ENCODE measurements around the gene LRRC63. TPM values are rescaled to one million over a fixed set of nuclear protein-coding genes. Genes with fewer than 3 reads are reported as not detected.

Gene LRRC63
- total RNA-seq, 1 donor from 2014 or later: 0.49 TPM

- no peak for DNase-seq (ENCODE audit: extremely low spot score in 2 of 2)
- Histone ChIP-seq H3K27me3 (no peaks in the 10 kb centered on the region), H3K4me1 (no peaks in the 10 kb centered on the region), H3K36me3 (no peaks in the 10 kb centered on the region), H3K27ac (no peak overlapping the region), H3K9me3 (no peaks in the 10 kb centered on the region), H3K4me3 (no peak overlapping the region)
- intact Hi-C loops (cut with DNase I): no loop called here
- TF ChIP-seq, protein P1, sequence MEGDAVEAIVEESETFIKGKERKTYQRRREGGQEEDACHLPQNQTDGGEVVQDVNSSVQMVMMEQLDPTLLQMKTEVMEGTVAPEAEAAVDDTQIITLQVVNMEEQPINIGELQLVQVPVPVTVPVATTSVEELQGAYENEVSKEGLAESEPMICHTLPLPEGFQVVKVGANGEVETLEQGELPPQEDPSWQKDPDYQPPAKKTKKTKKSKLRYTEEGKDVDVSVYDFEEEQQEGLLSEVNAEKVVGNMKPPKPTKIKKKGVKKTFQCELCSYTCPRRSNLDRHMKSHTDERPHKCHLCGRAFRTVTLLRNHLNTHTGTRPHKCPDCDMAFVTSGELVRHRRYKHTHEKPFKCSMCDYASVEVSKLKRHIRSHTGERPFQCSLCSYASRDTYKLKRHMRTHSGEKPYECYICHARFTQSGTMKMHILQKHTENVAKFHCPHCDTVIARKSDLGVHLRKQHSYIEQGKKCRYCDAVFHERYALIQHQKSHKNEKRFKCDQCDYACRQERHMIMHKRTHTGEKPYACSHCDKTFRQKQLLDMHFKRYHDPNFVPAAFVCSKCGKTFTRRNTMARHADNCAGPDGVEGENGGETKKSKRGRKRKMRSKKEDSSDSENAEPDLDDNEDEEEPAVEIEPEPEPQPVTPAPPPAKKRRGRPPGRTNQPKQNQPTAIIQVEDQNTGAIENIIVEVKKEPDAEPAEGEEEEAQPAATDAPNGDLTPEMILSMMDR (IDR thresholded peaks at IDR 0.05): no peak
- TF ChIP-seq POLR2A (IDR thresholded peaks at IDR 0.05) (no peak), POLR2AphosphoS5 (IDR thresholded peaks at IDR 0.05; ENCODE audit: insufficient read depth in 1 of 2, low read depth in 1 of 2) (no peak)
Observed at GRCh38 chr13:46314587-46314986, 102.9 kb downstream of the LRRC63 start.

- Histone ChIP-seq H3K27me3 (no peaks in the 10 kb centered on the region), H3K4me3 (no peak overlapping the region), H3K36me3 (no peaks in the 10 kb centered on the region), H3K9me3 (no peaks in the 10 kb centered on the region), H3K4me1 (no peaks in the 10 kb centered on the region), H3K27ac (no peak overlapping the region)
- DNase-seq (ENCODE audit: extremely low spot score in 2 of 2): no peak
- intact Hi-C loops (cut with DNase I): no loop called here
- TF ChIP-seq, protein P1 (IDR thresholded peaks at IDR 0.05): no peak
- no peak for TF ChIP-seq POLR2A (IDR thresholded peaks at IDR 0.05)
- no peak for TF ChIP-seq POLR2AphosphoS5 (IDR thresholded peaks at IDR 0.05; ENCODE audit: insufficient read depth in 1 of 2, low read depth in 1 of 2)
Observed at GRCh38 chr13:46315036-46315435, 103.3 kb downstream of the LRRC63 start.

DNA sequence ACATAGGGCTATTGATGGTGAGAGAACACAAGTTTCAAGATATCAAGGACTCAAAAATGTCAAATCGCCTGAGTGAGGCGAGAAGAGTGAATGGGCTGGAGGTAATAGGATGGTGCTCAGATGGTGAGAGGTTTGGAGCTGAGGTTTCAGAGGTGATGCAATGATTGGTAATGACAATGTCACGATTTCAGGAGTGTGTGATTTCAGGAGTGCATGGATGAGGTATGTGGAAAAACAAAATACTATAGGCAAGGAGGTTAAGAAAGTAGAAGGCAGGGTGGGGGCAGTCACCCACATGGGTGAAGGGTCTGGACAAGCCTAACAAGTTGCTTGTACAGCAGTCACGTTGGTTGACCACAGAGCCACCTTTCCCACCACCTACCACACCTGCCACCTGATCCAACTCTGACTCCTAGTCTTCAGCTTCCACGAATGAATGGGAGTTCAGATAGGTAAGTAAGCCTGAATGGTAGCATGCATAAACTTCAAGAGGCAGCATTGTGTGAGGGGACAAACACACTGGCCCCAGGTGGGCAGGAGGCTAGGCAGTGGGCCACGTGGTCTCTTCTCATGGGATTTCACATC is 103.9 kb downstream of the LRRC63 start:
- no peaks in the 10 kb centered on the region for H3K36me3 ChIP-seq
- no peak for TF ChIP-seq POLR2A (IDR thresholded peaks at IDR 0.05)
- no peak for TF ChIP-seq POLR2AphosphoS5 (IDR thresholded peaks at IDR 0.05; ENCODE audit: insufficient read depth in 1 of 2, low read depth in 1 of 2)
- TF ChIP-seq, protein P1 (IDR thresholded peaks at IDR 0.05): no peak

GRCh38 chr13:46317120-46317519 is 105.4 kb downstream of the LRRC63 start:
- no peak for DNase-seq (ENCODE audit: extremely low spot score in 2 of 2)
- Histone ChIP-seq H3K27me3 (no peaks in the 10 kb centered on the region), H3K4me3 (no peak overlapping the region), H3K4me1 (no peaks in the 10 kb centered on the region), H3K9me3 (no peaks in the 10 kb centered on the region), H3K27ac (no peak overlapping the region), H3K36me3 (no peaks in the 10 kb centered on the region)
- TF ChIP-seq, protein P1 (IDR thresholded peaks at IDR 0.05): no peak
- intact Hi-C loops (cut with DNase I): no loop called here

More for the DNA sequence above, 103.9 kb downstream of the LRRC63 start:
- Histone ChIP-seq H3K27me3 (no peaks in the 10 kb centered on the region), H3K27ac (no peak overlapping the region), H3K4me3 (no peak overlapping the region), H3K9me3 (no peaks in the 10 kb centered on the region), H3K4me1 (no peaks in the 10 kb centered on the region)
- intact Hi-C loops (cut with DNase I): no loop called here
- DNase-seq (ENCODE audit: extremely low spot score in 2 of 2): no peak

DNA sequence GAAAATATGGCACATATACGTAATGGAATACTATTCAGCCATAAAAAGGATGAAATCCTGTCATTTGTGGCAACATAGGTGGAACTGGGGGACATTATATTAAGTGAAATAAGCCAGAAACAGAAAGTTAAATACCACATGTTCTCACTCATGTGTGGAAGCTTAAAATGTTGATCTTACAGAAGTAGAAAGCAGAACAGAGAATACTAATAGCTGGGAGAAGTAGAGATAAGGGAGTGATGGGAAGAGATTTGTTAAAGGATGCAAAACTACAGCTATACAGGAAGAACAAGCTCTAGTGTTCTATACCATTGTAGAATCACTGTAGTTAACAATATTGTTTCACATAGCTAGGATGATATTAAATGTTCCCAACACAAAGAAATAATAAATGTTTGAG is 107.3 kb downstream of the LRRC63 start:
- H3K36me3 ChIP-seq: no peaks in the 10 kb centered on the region
- DNase-seq (ENCODE audit: extremely low spot score in 2 of 2): no peak
- no peaks in the 10 kb centered on the region for H3K27me3 ChIP-seq
- no peak overlapping the region for H3K4me3 ChIP-seq
- intact Hi-C loops (cut with DNase I): no loop called here
- H3K4me1 ChIP-seq: no peaks in the 10 kb centered on the region
- H3K9me3 ChIP-seq: no peaks in the 10 kb centered on the region
- H3K27ac ChIP-seq: no peak overlapping the region
- TF ChIP-seq, protein P1 (IDR thresholded peaks at IDR 0.05): no peak
- no peak for TF ChIP-seq POLR2A (IDR thresholded peaks at IDR 0.05)
- TF ChIP-seq POLR2AphosphoS5 (IDR thresholded peaks at IDR 0.05; ENCODE audit: insufficient read depth in 1 of 2, low read depth in 1 of 2): no peak
